HCT116 (cell line): Measurements from ENCODE around the gene CALD1. TPM values are rescaled to one million over a fixed set of nuclear protein-coding genes. Genes with fewer than 3 reads are reported as not detected.

Experiments
- ATAC-seq: fragments of 200-7000 bp; cut with Tn5 transposase; 2 replicates; pipeline ENCODE4 v1.9.1; 2020; ENCODE audit warnings: mild to moderate bottlenecking, moderate library complexity
- BruUV-seq: library from RNA; stranded (reverse); fragments of 400-500 nt; replicated peaks from 2 replicates; lab custom pipeline; 2021; lab: Mats Ljungman, UMichigan
- CTCF ChIA-PET: fragments of 300-600 bp; sonication (Branson Sonifier 250); formaldehyde crosslinking; loops from one replicate; lab custom pipeline; 2021; ENCODE audit warnings: antibody characterized with exemption; lab: Charles Lee
- POLR2A ChIA-PET: fragments of 300-600, 350-600 bp; sonication (Branson Sonifier 250); formaldehyde crosslinking; loops from one replicate; lab custom pipeline; 2021; ENCODE audit warnings: antibody characterized with exemption; lab: Charles Lee
- RAD21 ChIA-PET, 2 experiments: fragments of 300-600 bp; sonication (Branson Sonifier 250); formaldehyde crosslinking; loops; one replicate each; lab custom pipeline; 2023; ENCODE audit warnings: low total read pairs in 2 of 2; ENCODE audit not compliant: uncharacterized antibody in 2 of 2, unreplicated experiment in 2 of 2, low non-redundant PET in 1 of 2; lab: Charles Lee
- DNase-seq: peaks from one replicate; pipeline ENCODE4 v3.0.0-alpha.2; 2010; ENCODE audit warnings: low read depth, low spot score
- H2AFZ ChIP-seq: fragments of 200-600 bp; shearing (Covaris generic), sonication (generic); 2 replicates; pipeline ENCODE4 v1.6.1; 2017; ENCODE audit warnings: low read depth, mixed run types, mixed read lengths, antibody characterized with exemption, low read length; ENCODE audit not compliant: poor library complexity, severe bottlenecking
- H3K27ac ChIP-seq: 2 replicates; pipeline ENCODE4 v1.5.1; 2012; ENCODE audit warnings: low read depth, low read length
- H3K27me3 ChIP-seq: fragments of 200-600 bp; sonication (generic); 2 replicates; pipeline ENCODE4 v1.6.1; 2016; ENCODE audit warnings: mixed run types, low read length, mixed read lengths; ENCODE audit not compliant: insufficient read depth
- H3K36me3 ChIP-seq, 2 experiments: fragments of 200-500 bp in 1 of 2; fragments of 200-600 bp in 1 of 2; sonication (Bioruptor generic) in 1 of 2; sonication (generic) in 1 of 2; 2 replicates each; pipeline versions ENCODE4 v1.5.1 to v1.6.1; 2014 to 2016; ENCODE audit warnings: low read length in 2 of 2, inconsistent platforms in 1 of 2, mixed read lengths in 1 of 2, mixed run types in 1 of 2; ENCODE audit not compliant: insufficient read depth in 2 of 2, control insufficient read depth in 1 of 2
- H3K4me1 ChIP-seq, 2 experiments: fragments of 200-600 bp in 1 of 2; sonication (generic) in 1 of 2; 2 replicates each; pipeline versions ENCODE4 v1.5.1 to v1.6.1; 2012 to 2017; ENCODE audit warnings: low read length in 2 of 2, inconsistent platforms in 1 of 2, mild to moderate bottlenecking in 1 of 2, mixed read lengths in 1 of 2, mixed run types in 1 of 2, moderate library complexity in 1 of 2; ENCODE audit not compliant: insufficient read depth in 2 of 2, control insufficient read depth in 1 of 2
- H3K4me2 ChIP-seq: fragments of 200-600 bp; sonication (generic); 2 replicates; pipeline ENCODE4 v1.6.1; 2017; ENCODE audit warnings: mixed run types, low read length, mixed read lengths
- H3K4me3 ChIP-seq, 2 experiments: fragments of 200-600 bp in 1 of 2; sonication (generic) in 1 of 2; replicated peaks in 1 of 2; 2 replicates each; pipeline ENCODE4 v1.5.1; 2011 to 2016; ENCODE audit warnings: low read length in 2 of 2, control low read depth in 1 of 2, low read depth in 1 of 2, mild to moderate bottlenecking in 1 of 2, mixed read lengths in 1 of 2, mixed run types in 1 of 2
- H3K79me2 ChIP-seq: fragments of 200-600 bp; sonication (generic); 2 replicates; pipeline ENCODE4 v1.6.1; 2017; ENCODE audit warnings: mild to moderate bottlenecking, mixed run types, low read length, moderate library complexity, mixed read lengths; ENCODE audit not compliant: insufficient read depth
- H3K9ac ChIP-seq: fragments of 200-600 bp; sonication (generic); 2 replicates; pipeline ENCODE4 v1.6.1; 2016; ENCODE audit warnings: low read length, mixed read lengths
- H3K9me2 ChIP-seq: fragments of 200-600 bp; sonication (generic), shearing (Covaris generic); 2 replicates; pipeline ENCODE4 v1.6.1; 2017; ENCODE audit warnings: mixed run types, mild to moderate bottlenecking, moderate library complexity; ENCODE audit not compliant: insufficient read depth
- H3K9me3 ChIP-seq, 2 experiments: fragments of 200-500 bp in 1 of 2; fragments of 200-600 bp in 1 of 2; sonication (Bioruptor generic) in 1 of 2; sonication (generic) in 1 of 2; 2 replicates each; pipeline ENCODE4 v1.6.1; 2014 to 2017; ENCODE audit warnings: low read length in 2 of 2, mixed read lengths in 2 of 2, inconsistent platforms in 1 of 2, low read depth in 1 of 2, mild to moderate bottlenecking in 1 of 2, mixed run types in 1 of 2, moderate library complexity in 1 of 2; ENCODE audit not compliant: control insufficient read depth in 1 of 2, insufficient read depth in 1 of 2
- H4K20me1 ChIP-seq: fragments of 200-600 bp; sonication (generic), shearing (Covaris generic); 2 replicates; pipeline ENCODE4 v1.6.1; 2017; ENCODE audit warnings: mixed run types, mild to moderate bottlenecking, moderate library complexity; ENCODE audit not compliant: insufficient read depth
- CTCF ChIP-seq, 3 experiments: fragments of 200-600 bp in 1 of 3; sonication (generic) in 1 of 3; IDR thresholded peaks in 2 of 3; conservative IDR thresholded peaks in 1 of 3; 2 replicates each; pipeline ENCODE4 v1.5.1; 2012 to 2017; ENCODE audit warnings: low read depth in 2 of 3, low read length in 2 of 3, antibody characterized with exemption in 1 of 3, borderline replicate concordance in 1 of 3, control low read depth in 1 of 3, mild to moderate bottlenecking in 1 of 3, mixed read lengths in 1 of 3, mixed run types in 1 of 3, moderate library complexity in 1 of 3; ENCODE audit not compliant: insufficient read depth in 1 of 3
- JUND ChIP-seq: IDR thresholded peaks from 2 replicates; pipeline ENCODE4 v1.6.1; 2012
- POLR2A ChIP-seq: IDR thresholded peaks from 2 replicates; pipeline ENCODE4 v1.7.0; 2011; ENCODE audit warnings: borderline replicate concordance; ENCODE audit not compliant: insufficient read depth, insufficient read length; ENCODE audit errors: extremely low read depth
- SIN3A ChIP-seq: IDR thresholded peaks from 2 replicates; pipeline ENCODE4 v1.6.1; 2012; ENCODE audit warnings: low read depth
- SRF ChIP-seq: IDR thresholded peaks from 2 replicates; pipeline ENCODE4 v1.6.1; 2012; ENCODE audit warnings: low read depth
- ZBTB33 ChIP-seq: IDR thresholded peaks from 2 replicates; pipeline ENCODE4 v1.6.1; 2011; ENCODE audit warnings: mild to moderate bottlenecking, low read length, moderate library complexity; ENCODE audit not compliant: insufficient replicate concordance; ENCODE audit errors: extremely low read depth
- ZFX ChIP-seq: fragments of 450-650 bp; IDR thresholded peaks from 2 replicates; pipeline ENCODE4 v1.6.1; 2017
- ZNF274 ChIP-seq: fragments of 200-500 bp; sonication (Bioruptor generic); IDR thresholded peaks from 2 replicates; pipeline ENCODE4 v1.6.1; 2014; ENCODE audit warnings: mild to moderate bottlenecking, low read depth, low read length, inconsistent platforms
- intact Hi-C: fragments of 100-400 bp; cut with micrococcal nuclease; formaldehyde crosslinking; loops from 2 replicates; pipeline ENCODE4 v1.10.0; 2022
- total RNA-seq: library from RNA; stranded (reverse); gene quantifications from one replicate; pipeline ENCODE4 v1.2.1, GENCODE V29; 2021; ENCODE audit not compliant: unreplicated experiment

CALD1 gene
- total RNA-seq, 1 experiment from 2014 or later = 66.8 TPM

DNA sequence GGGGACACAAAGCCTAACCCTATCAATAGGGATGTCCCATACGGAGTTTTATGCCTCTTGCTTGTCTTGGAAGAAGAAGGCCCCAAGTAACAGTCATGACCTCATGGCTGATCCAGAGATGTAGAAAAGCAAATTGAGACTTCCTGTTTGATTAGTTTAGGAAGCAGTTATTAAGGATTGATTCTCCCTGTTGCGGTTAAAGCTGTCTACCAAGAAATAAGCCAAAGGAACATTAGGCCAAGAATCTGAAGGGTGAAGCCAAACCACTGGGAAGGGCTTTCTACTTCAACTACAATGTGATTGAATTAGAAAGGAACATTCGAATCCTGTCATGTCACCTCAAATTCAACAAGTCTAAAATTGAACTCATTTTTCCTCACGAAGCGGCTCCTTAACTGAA is 146.3 kb downstream of the CALD1 start:
- RAD21 ChIA-PET = no interaction called here
- no peaks in the 10 kb centered on the region for H3K9me3 ChIP-seq
- no TSS peak for BruUV-seq
- intact Hi-C loops = no loop called here
- H3K4me2 ChIP-seq = no peak overlapping the region
- no peaks in the 10 kb centered on the region for H3K9me2 ChIP-seq
- H3K4me1 ChIP-seq = no peaks in the 10 kb centered on the region
- no peak overlapping the region for H3K9ac ChIP-seq
- CTCF ChIA-PET = no interaction called here
- no peak for DNase-seq
- no peak overlapping the region for H2AFZ ChIP-seq
- POLR2A ChIA-PET = no interaction called here
- TF ChIP-seq ZBTB33 (no peak), ZFX (no peak), JUND (no peak), SRF (no peak), CTCF (IDR thresholded peaks at IDR 0.05 in 2 of 3, conservative IDR thresholded peaks at IDR 0.05 in 1 of 3; ENCODE audit: borderline replicate concordance in 1 of 3, insufficient read depth in 1 of 3, low read depth in 2 of 3, low read length in 2 of 3) (no peak)
- no peak overlapping the region for H3K4me3 ChIP-seq
- H3K36me3 ChIP-seq = no peaks in the 10 kb centered on the region
- H3K79me2 ChIP-seq = 0 out of 2 replicates have a peak, but pooled peaks cover 3% of the 10 kb centered on the region
- no peaks in the 10 kb centered on the region for H4K20me1 ChIP-seq
- no peak overlapping the region for H3K27ac ChIP-seq
- no peak for ATAC-seq
- H3K27me3 ChIP-seq = no peaks in the 10 kb centered on the region

GRCh38 chr7:134926396-134926795 is 147.0 kb downstream of the CALD1 start:
- H3K4me3 ChIP-seq = no peak overlapping the region
- BruUV-seq = no TSS peak
- ChIA-PET POLR2A (no interaction called here), RAD21 (no interaction called here), CTCF (interaction anchor here (1.1 kb wide), 1 partner anchor 17 kb away, joined by 4 read pairs; no protein-coding TSS in a partner anchor)
- DNase-seq (no peak), ATAC-seq (no peak)
- no peak overlapping the region for H3K27ac ChIP-seq
- intact Hi-C loops = no loop called here
- no peaks in the 10 kb centered on the region for H3K79me2 ChIP-seq
- H2AFZ ChIP-seq = no peak overlapping the region
- H3K4me2 ChIP-seq = no peak overlapping the region
- H3K9me3 ChIP-seq = no peaks in the 10 kb centered on the region
- TF ChIP-seq SIN3A (no peak), POLR2A (no peak), ZNF274 (no peak)
- no peak overlapping the region for H3K9ac ChIP-seq
- H3K9me2 ChIP-seq = no peaks in the 10 kb centered on the region
- no peaks in the 10 kb centered on the region for H3K27me3 ChIP-seq
- H3K4me1 ChIP-seq = no peaks in the 10 kb centered on the region
- H4K20me1 ChIP-seq = no peaks in the 10 kb centered on the region
- no peaks in the 10 kb centered on the region for H3K36me3 ChIP-seq
